Gastrocnemius medialis (tissue), 4 donors: ENCODE measurements around the gene NISCH.

Source experiments
- CTCF ChIP-seq, 5 experiments: fragments of 450-650 bp in 3 of 5; fragments of 200-600 bp in 2 of 5; sonication (generic) in 2 of 5; IDR thresholded peaks in 4 of 5; conservative IDR thresholded peaks in 1 of 5; 1 replicate in 4 of 5; 2 replicates in 1 of 5; pipeline ENCODE4 v1.5.1; 2016 to 2019; ENCODE audit warnings: antibody characterized with exemption in 5 of 5, mild to moderate bottlenecking in 3 of 5, moderate library complexity in 3 of 5
- POLR2A ChIP-seq, 2 donors: fragments of 450-650 bp; IDR thresholded peaks; one replicate each; pipeline ENCODE4 v1.6.1; 2017; ENCODE audit warnings: antibody characterized with exemption in 2 of 2, mild to moderate bottlenecking in 2 of 2, moderate library complexity in 2 of 2

- TF ChIP-seq CTCF (IDR thresholded peaks at IDR 0.05 in 4 of 5, conservative IDR thresholded peaks at IDR 0.05 in 1 of 5) (no peak), POLR2A (IDR thresholded peaks at IDR 0.05) (no peak)
Measured at GRCh38 chr3:52408466-52408865, 46.9 kb upstream of the NISCH start.
